Activated B cell treated with CpG ODN at 0.5 μM for 24 hours (primary cell): Measurements from ENCODE around the gene CLSTN1. TPM values are rescaled to one million over a fixed set of nuclear protein-coding genes. Genes with fewer than 3 reads are reported as not detected.

Source experiments
- ATAC-seq: fragments of 200-7000 bp; cut with Tn5 transposase; one replicate; pipeline ENCODE4 v1.10.0; 2021; ENCODE audit warnings: low read depth, mild to moderate bottlenecking, moderate library complexity
- CTCF ChIA-PET: fragments of 350-600 bp; sonication (Branson Sonifier 250); formaldehyde crosslinking; loops from one replicate; lab custom pipeline; 2021; ENCODE audit warnings: antibody characterized with exemption; lab: Charles Lee
- POLR2A ChIA-PET: fragments of 350-600 bp; sonication (Branson Sonifier 250); formaldehyde crosslinking; loops from one replicate; lab custom pipeline; 2021; ENCODE audit warnings: antibody characterized with exemption; lab: Charles Lee
- DNase-seq: peaks from one replicate; pipeline ENCODE4 v3.0.0; 2022
- H3K27ac Mint-ChIP-seq: one replicate; pipeline ENCODE4 v1.8.0; 2020; ENCODE audit warnings: mixed read lengths
- H3K27me3 Mint-ChIP-seq: one replicate; pipeline ENCODE4 v1.8.0; 2021; ENCODE audit warnings: mixed read lengths
- H3K36me3 Mint-ChIP-seq: one replicate; pipeline ENCODE4 v1.8.0; 2021; ENCODE audit warnings: low read depth, mixed read lengths
- H3K4me1 Mint-ChIP-seq: one replicate; pipeline ENCODE4 v1.8.0; 2021; ENCODE audit warnings: mixed read lengths
- H3K4me3 Mint-ChIP-seq: one replicate; pipeline ENCODE4 v1.8.0; 2020; ENCODE audit warnings: mild to moderate bottlenecking, mixed read lengths
- H3K9me3 Mint-ChIP-seq: one replicate; pipeline ENCODE4 v1.8.0; 2020; ENCODE audit warnings: mixed read lengths
- CTCF ChIP-seq: fragments of 200-600 bp; IDR thresholded peaks from one replicate; pipeline ENCODE4 v1.8.0; 2022; ENCODE audit warnings: antibody characterized with exemption, mild to moderate bottlenecking
- intact Hi-C: fragments of 100-400 bp; cut with micrococcal nuclease; formaldehyde crosslinking; loops from one replicate; pipeline ENCODE4 v1.15.1; 2024
- total RNA-seq: library from RNA; stranded (reverse); gene quantifications from 2 replicates; pipeline ENCODE4 v1.2.3, GENCODE V29; 2022

Gene CLSTN1
- total RNA-seq, result 50.7 and 52.2 TPM in 2 replicates

- intact Hi-C loops, result loop anchor here (1.0 to 2.0 kb wide), 4 partner anchors 27 to 236 kb away; partner anchors contain the start of gene TMEM201
- ATAC-seq, result peak; percentile 82
- Mint-ChIP-seq H3K36me3 (no peaks in the 10 kb centered on the region), H3K4me3 (peak within 1 kb of the TSS; percentile 92), H3K9me3 (no peaks in the 10 kb centered on the region), H3K4me1 (peaks cover 55% of the 10 kb centered on the region), H3K27ac (peak within 1 kb of the TSS; percentile 82), H3K27me3 (no peaks in the 10 kb centered on the region)
- CTCF ChIA-PET, result interaction anchor here (2.4 kb wide), 1 partner anchor 39 kb away, joined by 12 read pairs; no protein-coding TSS in a partner anchor
- peak; percentile 82 for DNase-seq
- POLR2A ChIA-PET, result no interaction called here
- no peak for TF ChIP-seq CTCF
Observed at GRCh38 chr1:9823943-9824701, at the start of gene CLSTN1. Gene CLSTN1, minus strand, starts transcription at chr1:9823965. Its CDS starts 232 bp downstream, at chr1:9823733.

- Mint-ChIP-seq H3K27ac (no peak overlapping the region), H3K9me3 (no peaks in the 10 kb centered on the region), H3K36me3 (no peaks in the 10 kb centered on the region), H3K4me1 (peaks cover 5% of the 10 kb centered on the region), H3K27me3 (no peaks in the 10 kb centered on the region), H3K4me3 (no peak overlapping the region)
- TF ChIP-seq CTCF, result no peak
- DNase-seq (no peak), ATAC-seq (no peak)
- intact Hi-C loops, result loop anchor here (10.0 kb wide), 1 partner anchor 481 kb away; no protein-coding TSS in a partner anchor
- CTCF ChIA-PET, result interaction anchor here (0.7 to 2.1 kb wide), 8 partner anchors 40 to 264 kb away, joined by 3 to 7 read pairs (median 4); partner anchors contain the start of genes LZIC and NMNAT1
- POLR2A ChIA-PET, result no interaction called here
Observed at GRCh38 chr1:9873385-9873784, 49.6 kb upstream of the CLSTN1 start.

- no peak for TF ChIP-seq CTCF
- ChIA-PET POLR2A (no interaction called here), CTCF (interaction anchor here (1.0 to 5.4 kb wide), 7 partner anchors 41 to 257 kb away, joined by 3 to 39 read pairs (median 4); partner anchors contain the start of genes LZIC and NMNAT1)
- intact Hi-C loops, result loop anchor here (10.0 kb wide), 1 partner anchor 482 kb away; no protein-coding TSS in a partner anchor
- Mint-ChIP-seq H3K4me3 (no peak overlapping the region), H3K4me1 (peaks cover 5% of the 10 kb centered on the region), H3K27ac (no peak overlapping the region), H3K36me3 (no peaks in the 10 kb centered on the region), H3K27me3 (no peaks in the 10 kb centered on the region), H3K9me3 (no peaks in the 10 kb centered on the region)
- no peak for DNase-seq
- no peak for ATAC-seq
Observed at GRCh38 chr1:9872430-9873165, 48.8 kb upstream of the CLSTN1 start.

- H3K27ac Mint-ChIP-seq, result no peak overlapping the region
- no peaks in the 10 kb centered on the region for H3K27me3 Mint-ChIP-seq
- ChIA-PET CTCF (interaction anchor here (1.6 to 9.6 kb wide), 4 partner anchors 42 to 256 kb away, joined by 3 to 156 read pairs (median 22); no protein-coding TSS in a partner anchor), POLR2A (no interaction called here)
- H3K4me3 Mint-ChIP-seq, result no peak overlapping the region
- DNase-seq (no peak), ATAC-seq (no peak)
- H3K36me3 Mint-ChIP-seq, result no peaks in the 10 kb centered on the region
- no peaks in the 10 kb centered on the region for H3K9me3 Mint-ChIP-seq
- H3K4me1 Mint-ChIP-seq, result peaks cover 5% of the 10 kb centered on the region
- intact Hi-C loops, result loop anchor here (10.0 kb wide), 1 partner anchor 483 kb away; no protein-coding TSS in a partner anchor
- no peak for TF ChIP-seq CTCF
Observed at GRCh38 chr1:9871707-9872425, 48.1 kb upstream of the CLSTN1 start.
